ENCODE results near the gene PRKG1. TPM values are rescaled to one million over a fixed set of nuclear protein-coding genes. Genes with fewer than 3 reads are reported as not detected.

PRKG1 gene
- total and polyA plus RNA-seq, 4 donors, result 0.46 to 5.1 (median 1.5) TPM

DNA sequence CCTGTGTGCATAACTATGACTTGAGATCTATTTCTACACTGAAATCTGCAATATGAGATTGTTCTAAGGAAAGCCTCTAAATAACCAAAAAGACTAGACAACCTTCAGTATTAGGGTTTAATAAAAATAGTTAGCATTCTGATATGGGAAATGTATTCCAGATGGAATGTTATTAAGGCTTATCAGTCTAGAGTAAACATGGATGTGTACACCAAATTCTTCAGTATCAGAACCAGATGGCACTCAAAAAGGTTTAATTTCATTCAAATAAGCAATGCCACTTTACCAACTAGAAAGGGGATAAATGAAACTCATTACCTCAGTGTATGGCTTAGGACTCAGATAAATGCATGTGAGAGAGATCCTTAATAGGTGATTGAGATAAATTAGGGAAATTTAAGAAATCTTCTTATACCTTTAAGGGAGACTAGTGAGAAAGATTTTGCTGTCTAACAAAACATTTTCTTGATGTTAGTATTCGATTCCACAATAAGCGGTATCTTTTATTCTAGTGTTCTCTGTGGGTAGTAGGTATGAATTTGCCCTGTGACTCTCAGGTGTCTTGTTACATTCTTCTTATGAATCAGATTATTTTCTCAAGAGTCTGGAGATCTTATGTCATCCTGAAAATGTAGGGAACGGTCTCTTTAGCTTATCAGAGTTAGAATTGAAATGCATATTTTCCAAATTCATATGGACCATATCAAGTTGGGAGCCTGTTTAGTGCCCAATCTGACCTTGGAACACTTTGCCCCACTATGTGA is 159.2 kb downstream of the PRKG1 start:
- TF ChIP-seq, protein P1, sequence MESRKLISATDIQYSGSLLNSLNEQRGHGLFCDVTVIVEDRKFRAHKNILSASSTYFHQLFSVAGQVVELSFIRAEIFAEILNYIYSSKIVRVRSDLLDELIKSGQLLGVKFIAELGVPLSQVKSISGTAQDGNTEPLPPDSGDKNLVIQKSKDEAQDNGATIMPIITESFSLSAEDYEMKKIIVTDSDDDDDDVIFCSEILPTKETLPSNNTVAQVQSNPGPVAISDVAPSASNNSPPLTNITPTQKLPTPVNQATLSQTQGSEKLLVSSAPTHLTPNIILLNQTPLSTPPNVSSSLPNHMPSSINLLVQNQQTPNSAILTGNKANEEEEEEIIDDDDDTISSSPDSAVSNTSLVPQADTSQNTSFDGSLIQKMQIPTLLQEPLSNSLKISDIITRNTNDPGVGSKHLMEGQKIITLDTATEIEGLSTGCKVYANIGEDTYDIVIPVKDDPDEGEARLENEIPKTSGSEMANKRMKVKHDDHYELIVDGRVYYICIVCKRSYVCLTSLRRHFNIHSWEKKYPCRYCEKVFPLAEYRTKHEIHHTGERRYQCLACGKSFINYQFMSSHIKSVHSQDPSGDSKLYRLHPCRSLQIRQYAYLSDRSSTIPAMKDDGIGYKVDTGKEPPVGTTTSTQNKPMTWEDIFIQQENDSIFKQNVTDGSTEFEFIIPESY (IDR thresholded peaks at IDR 0.05), result no peak
- TF ChIP-seq RXRA (IDR thresholded peaks at IDR 0.05) (no peak), FOXA1 (IDR thresholded peaks at IDR 0.05) (no peak), FOXA2 (IDR thresholded peaks at IDR 0.05) (no peak)
- H3K9ac ChIP-seq (ENCODE audit: low read depth in 1 of 2, low read length in 2 of 2), result no peak overlapping the region
- H3K9me3 ChIP-seq (ENCODE audit: control insufficient read depth in 4 of 4, low read length in 3 of 4), result no peaks in the 10 kb centered on the region
- no peak overlapping the region for H3K4me3 ChIP-seq (ENCODE audit: low read depth in 1 of 3, low read length in 3 of 3)
- no peak for DNase-seq (ENCODE audit: low spot score)
- no peaks in the 10 kb centered on the region for H3K4me1 ChIP-seq (ENCODE audit: control insufficient read depth in 4 of 4, insufficient read depth in 4 of 4, low read length in 3 of 4)
- 88% methylated on average over 3 of the region's 3 CpGs for WGBS
- H3K36me3 ChIP-seq (ENCODE audit: control insufficient read depth in 4 of 4, insufficient read depth in 3 of 4, low read depth in 1 of 4, low read length in 3 of 4), result no peaks in the 10 kb centered on the region
- no peaks in the 10 kb centered on the region for H3K27me3 ChIP-seq (ENCODE audit: control insufficient read depth in 4 of 4, insufficient read depth in 4 of 4, low read length in 3 of 4)
- H3K27ac ChIP-seq (ENCODE audit: low read depth in 1 of 2, low read length in 2 of 2), result no peak overlapping the region

GRCh38 chr10:51235865-51236264 is 161.6 kb downstream of the PRKG1 start:
- TF ChIP-seq FOXA1 (IDR thresholded peaks at IDR 0.05), result no peak
- no peak for TF ChIP-seq JUND (IDR thresholded peaks at IDR 0.05)
- TF ChIP-seq, protein P2, sequence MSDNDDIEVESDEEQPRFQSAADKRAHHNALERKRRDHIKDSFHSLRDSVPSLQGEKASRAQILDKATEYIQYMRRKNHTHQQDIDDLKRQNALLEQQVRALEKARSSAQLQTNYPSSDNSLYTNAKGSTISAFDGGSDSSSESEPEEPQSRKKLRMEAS (IDR thresholded peaks at IDR 0.05), result no peak
- no peak for TF ChIP-seq SP1 (IDR thresholded peaks at IDR 0.05)
- TF ChIP-seq FOXA2 (IDR thresholded peaks at IDR 0.05), result no peak
- TF ChIP-seq, protein P3, sequence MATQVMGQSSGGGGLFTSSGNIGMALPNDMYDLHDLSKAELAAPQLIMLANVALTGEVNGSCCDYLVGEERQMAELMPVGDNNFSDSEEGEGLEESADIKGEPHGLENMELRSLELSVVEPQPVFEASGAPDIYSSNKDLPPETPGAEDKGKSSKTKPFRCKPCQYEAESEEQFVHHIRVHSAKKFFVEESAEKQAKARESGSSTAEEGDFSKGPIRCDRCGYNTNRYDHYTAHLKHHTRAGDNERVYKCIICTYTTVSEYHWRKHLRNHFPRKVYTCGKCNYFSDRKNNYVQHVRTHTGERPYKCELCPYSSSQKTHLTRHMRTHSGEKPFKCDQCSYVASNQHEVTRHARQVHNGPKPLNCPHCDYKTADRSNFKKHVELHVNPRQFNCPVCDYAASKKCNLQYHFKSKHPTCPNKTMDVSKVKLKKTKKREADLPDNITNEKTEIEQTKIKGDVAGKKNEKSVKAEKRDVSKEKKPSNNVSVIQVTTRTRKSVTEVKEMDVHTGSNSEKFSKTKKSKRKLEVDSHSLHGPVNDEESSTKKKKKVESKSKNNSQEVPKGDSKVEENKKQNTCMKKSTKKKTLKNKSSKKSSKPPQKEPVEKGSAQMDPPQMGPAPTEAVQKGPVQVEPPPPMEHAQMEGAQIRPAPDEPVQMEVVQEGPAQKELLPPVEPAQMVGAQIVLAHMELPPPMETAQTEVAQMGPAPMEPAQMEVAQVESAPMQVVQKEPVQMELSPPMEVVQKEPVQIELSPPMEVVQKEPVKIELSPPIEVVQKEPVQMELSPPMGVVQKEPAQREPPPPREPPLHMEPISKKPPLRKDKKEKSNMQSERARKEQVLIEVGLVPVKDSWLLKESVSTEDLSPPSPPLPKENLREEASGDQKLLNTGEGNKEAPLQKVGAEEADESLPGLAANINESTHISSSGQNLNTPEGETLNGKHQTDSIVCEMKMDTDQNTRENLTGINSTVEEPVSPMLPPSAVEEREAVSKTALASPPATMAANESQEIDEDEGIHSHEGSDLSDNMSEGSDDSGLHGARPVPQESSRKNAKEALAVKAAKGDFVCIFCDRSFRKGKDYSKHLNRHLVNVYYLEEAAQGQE (IDR thresholded peaks at IDR 0.05), result no peak
- no peak for TF ChIP-seq NR2F2 (IDR thresholded peaks at IDR 0.05)
- TF ChIP-seq GABPA (IDR thresholded peaks at IDR 0.05 in 1 of 2, conservative IDR thresholded peaks at IDR 0.05 in 1 of 2), result no peak
- no peak overlapping the region for H3K4me3 ChIP-seq (ENCODE audit: low read depth in 1 of 3, low read length in 3 of 3)
- no peaks in the 10 kb centered on the region for H3K36me3 ChIP-seq (ENCODE audit: control insufficient read depth in 4 of 4, insufficient read depth in 3 of 4, low read depth in 1 of 4, low read length in 3 of 4)
- H3K9ac ChIP-seq (ENCODE audit: low read depth in 1 of 2, low read length in 2 of 2), result no peak overlapping the region
- 88% methylated on average over 1 of the region's 1 CpG for WGBS
- H3K9me3 ChIP-seq (ENCODE audit: control insufficient read depth in 4 of 4, low read length in 3 of 4), result no peaks in the 10 kb centered on the region
- no peaks in the 10 kb centered on the region for H3K27me3 ChIP-seq (ENCODE audit: control insufficient read depth in 4 of 4, insufficient read depth in 4 of 4, low read length in 3 of 4)
- H3K27ac ChIP-seq (ENCODE audit: low read depth in 1 of 2, low read length in 2 of 2), result no peak overlapping the region
- H3K4me1 ChIP-seq (ENCODE audit: control insufficient read depth in 4 of 4, insufficient read depth in 4 of 4, low read length in 3 of 4), result no peaks in the 10 kb centered on the region
- no peak for DNase-seq (ENCODE audit: low spot score)

DNA sequence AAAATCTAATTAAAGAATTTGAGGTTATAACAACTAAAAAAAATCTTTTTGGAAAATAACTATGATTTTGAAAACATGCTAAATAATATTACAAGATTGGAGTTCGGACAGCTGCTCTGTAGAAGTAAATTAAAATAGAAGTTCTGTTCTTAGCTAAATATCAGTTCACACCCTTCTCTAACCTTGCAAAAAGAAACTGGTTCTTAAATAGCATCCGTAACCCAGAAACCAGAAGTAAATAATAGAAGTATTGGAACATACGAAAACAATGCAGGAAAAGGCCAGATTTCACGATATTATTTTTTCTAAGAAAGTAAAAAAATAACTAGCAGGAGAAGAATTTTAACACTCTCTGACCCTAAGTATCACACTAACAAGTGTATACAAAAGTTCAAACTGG is 164.7 kb downstream of the PRKG1 start:
- H3K9ac ChIP-seq (ENCODE audit: low read depth in 1 of 2, low read length in 2 of 2), result no peak overlapping the region
- no peaks in the 10 kb centered on the region for H3K36me3 ChIP-seq (ENCODE audit: control insufficient read depth in 4 of 4, insufficient read depth in 3 of 4, low read depth in 1 of 4, low read length in 3 of 4)
- H3K27me3 ChIP-seq (ENCODE audit: control insufficient read depth in 4 of 4, insufficient read depth in 4 of 4, low read length in 3 of 4), result peaks cover 0 to 3% (median 0%) of the 10 kb centered on the region in 4 donors
- DNase-seq (ENCODE audit: low spot score), result no peak
- H3K27ac ChIP-seq (ENCODE audit: low read depth in 1 of 2, low read length in 2 of 2), result no peak overlapping the region
- no peaks in the 10 kb centered on the region for H3K9me3 ChIP-seq (ENCODE audit: control insufficient read depth in 4 of 4, low read length in 3 of 4)
- no peak overlapping the region for H3K4me3 ChIP-seq (ENCODE audit: low read depth in 1 of 3, low read length in 3 of 3)
- WGBS, result 80% methylated on average over 4 of the region's 4 CpGs
- no peaks in the 10 kb centered on the region for H3K4me1 ChIP-seq (ENCODE audit: control insufficient read depth in 4 of 4, insufficient read depth in 4 of 4, low read length in 3 of 4)
- TF ChIP-seq CTCF (IDR thresholded peaks at IDR 0.05; ENCODE audit: low read depth, low read length, missing input control), result no peak
- no peak for TF ChIP-seq FOXA1 (IDR thresholded peaks at IDR 0.05)
- TF ChIP-seq FOXA2 (IDR thresholded peaks at IDR 0.05), result no peak
- TF ChIP-seq RXRA (IDR thresholded peaks at IDR 0.05), result no peak
- TF ChIP-seq HNF4A (conservative IDR thresholded peaks at IDR 0.05), result no peak
- no peak for TF ChIP-seq GABPA (IDR thresholded peaks at IDR 0.05 in 1 of 2, conservative IDR thresholded peaks at IDR 0.05 in 1 of 2)
- TF ChIP-seq, protein P2 (IDR thresholded peaks at IDR 0.05), result no peak
- TF ChIP-seq, protein P1 (IDR thresholded peaks at IDR 0.05), result no peak
- no peak for TF ChIP-seq EGR1 (IDR thresholded peaks at IDR 0.05; ENCODE audit: low read depth in 2 of 2)
- no peak for TF ChIP-seq ATF3 (IDR thresholded peaks at IDR 0.05)
- no peak for TF ChIP-seq NR2F2 (IDR thresholded peaks at IDR 0.05)
- TF ChIP-seq YY1 (IDR thresholded peaks at IDR 0.05), result no peak
- TF ChIP-seq TAF1 (conservative IDR thresholded peaks at IDR 0.05), result no peak
